Measurements from ENCODE around the gene MAP3K20.
"Not testable (repeated sequence)": the region's sequence is repeated elsewhere in the genome, so short reads cannot be mapped to it uniquely, and the experiment has no call there.

Gene MAP3K20

DNA sequence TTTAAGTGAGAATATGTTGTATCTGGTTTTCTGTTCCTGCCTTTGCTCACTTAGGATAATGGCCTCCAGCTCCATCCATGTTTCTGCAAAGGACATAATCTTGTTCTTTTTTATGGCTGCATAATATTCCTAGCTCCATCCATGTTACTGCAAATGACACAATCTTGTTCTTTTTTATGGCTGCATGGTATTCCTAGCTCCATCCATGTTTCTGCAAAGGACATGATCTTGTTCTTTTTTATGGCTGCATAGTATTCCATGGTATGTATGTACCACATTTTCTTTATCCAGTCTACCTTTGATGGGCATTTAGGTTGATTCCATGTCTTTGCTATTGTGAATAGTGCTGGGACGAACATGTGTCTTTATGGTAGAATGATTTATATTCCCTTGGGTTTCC lies 87.7 kb downstream of the MAP3K20 start:
- ATAC-seq; DNase-seq; H3K27me3 Mint-ChIP-seq; H3K4me3 Mint-ChIP-seq; H3K4me1 Mint-ChIP-seq; H3K36me3 Mint-ChIP-seq (ENCODE audit: low read depth); H3K27ac Mint-ChIP-seq; H3K9me3 Mint-ChIP-seq: not testable (repeated sequence)

GRCh38 chr2:173164396-173164795 lies 88.8 kb downstream of the MAP3K20 start:
- ATAC-seq (no peak), DNase-seq (no peak)
- Mint-ChIP-seq H3K4me1 (no peaks in the 10 kb centered on the region), H3K9me3 (peaks cover 8% of the 10 kb centered on the region), H3K27me3 (peaks cover 5% of the 10 kb centered on the region), H3K4me3 (no peak overlapping the region), H3K36me3 (ENCODE audit: low read depth) (peaks cover 3% of the 10 kb centered on the region), H3K27ac (no peak overlapping the region)

GRCh38 chr2:173165443-173166238 lies 90.0 kb downstream of the MAP3K20 start:
- Mint-ChIP-seq H3K4me3 (no peak overlapping the region), H3K27ac (no peak overlapping the region), H3K36me3 (ENCODE audit: low read depth) (peaks cover 3% of the 10 kb centered on the region), H3K9me3 (peaks cover 8% of the 10 kb centered on the region), H3K4me1 (no peaks in the 10 kb centered on the region), H3K27me3 (peaks cover 3% of the 10 kb centered on the region)
- ATAC-seq (no peak), DNase-seq (no peak)

- Mint-ChIP-seq H3K4me1 (no peaks in the 10 kb centered on the region), H3K27ac (no peak overlapping the region), H3K9me3 (no peaks in the 10 kb centered on the region), H3K4me3 (no peak overlapping the region), H3K27me3 (peaks cover 2% of the 10 kb centered on the region), H3K36me3 (ENCODE audit: low read depth) (no peaks in the 10 kb centered on the region)
- DNase-seq (no peak), ATAC-seq (no peak)
Observed at GRCh38 chr2:173171321-173171720, 95.7 kb downstream of the MAP3K20 start.

- H3K27ac Mint-ChIP-seq, result no peak overlapping the region
- H3K4me1 Mint-ChIP-seq, result no peaks in the 10 kb centered on the region
- ATAC-seq (no peak), DNase-seq (no peak)
- no peaks in the 10 kb centered on the region for H3K9me3 Mint-ChIP-seq
- H3K4me3 Mint-ChIP-seq, result no peak overlapping the region
- peaks cover 4% of the 10 kb centered on the region for H3K27me3 Mint-ChIP-seq
- no peaks in the 10 kb centered on the region for H3K36me3 Mint-ChIP-seq (ENCODE audit: low read depth)
Observed at GRCh38 chr2:173171924-173172643, 96.4 kb downstream of the MAP3K20 start.

GRCh38 chr2:173174339-173174738 lies 98.7 kb downstream of the MAP3K20 start:
- not testable (repeated sequence) for H3K36me3 Mint-ChIP-seq (ENCODE audit: low read depth); DNase-seq; H3K27ac Mint-ChIP-seq; H3K4me1 Mint-ChIP-seq; H3K9me3 Mint-ChIP-seq; H3K4me3 Mint-ChIP-seq; H3K27me3 Mint-ChIP-seq; ATAC-seq

GRCh38 chr2:173175222-173175621 lies 99.6 kb downstream of the MAP3K20 start:
- no peak for DNase-seq

DNA sequence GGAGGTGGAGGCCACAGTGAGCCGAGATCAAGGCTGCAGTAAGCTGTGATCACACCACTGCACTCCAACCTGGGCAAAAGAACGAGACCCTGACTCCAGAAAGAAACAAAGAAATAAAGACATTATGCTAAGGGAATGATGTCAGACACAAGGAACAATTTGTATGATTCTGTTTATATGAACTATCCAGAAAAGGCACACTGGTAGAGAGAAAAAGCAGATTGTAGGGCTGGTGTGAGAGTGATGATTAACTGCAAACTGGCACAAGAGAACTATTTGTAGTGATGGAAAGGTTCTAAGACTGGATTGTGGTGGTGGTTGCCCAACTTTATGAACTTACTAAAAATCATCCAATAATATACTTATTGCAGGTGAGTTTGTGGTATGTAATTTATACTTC lies 106.3 kb downstream of the MAP3K20 start:
- DNase-seq (no peak), ATAC-seq (no peak)
- Mint-ChIP-seq H3K9me3 (peaks cover 5% of the 10 kb centered on the region), H3K36me3 (ENCODE audit: low read depth) (no peaks in the 10 kb centered on the region), H3K27ac (no peak overlapping the region), H3K4me1 (peaks cover 2% of the 10 kb centered on the region), H3K27me3 (peaks cover 4% of the 10 kb centered on the region), H3K4me3 (no peak overlapping the region)

More at GRCh38 chr2:173175222-173175621, 99.6 kb downstream of the MAP3K20 start:
- Mint-ChIP-seq H3K4me1 (no peaks in the 10 kb centered on the region), H3K27me3 (peaks cover 7% of the 10 kb centered on the region), H3K9me3 (no peaks in the 10 kb centered on the region), H3K27ac (no peak overlapping the region), H3K36me3 (ENCODE audit: low read depth) (no peaks in the 10 kb centered on the region), H3K4me3 (no peak overlapping the region)
- no peak for ATAC-seq

DNA sequence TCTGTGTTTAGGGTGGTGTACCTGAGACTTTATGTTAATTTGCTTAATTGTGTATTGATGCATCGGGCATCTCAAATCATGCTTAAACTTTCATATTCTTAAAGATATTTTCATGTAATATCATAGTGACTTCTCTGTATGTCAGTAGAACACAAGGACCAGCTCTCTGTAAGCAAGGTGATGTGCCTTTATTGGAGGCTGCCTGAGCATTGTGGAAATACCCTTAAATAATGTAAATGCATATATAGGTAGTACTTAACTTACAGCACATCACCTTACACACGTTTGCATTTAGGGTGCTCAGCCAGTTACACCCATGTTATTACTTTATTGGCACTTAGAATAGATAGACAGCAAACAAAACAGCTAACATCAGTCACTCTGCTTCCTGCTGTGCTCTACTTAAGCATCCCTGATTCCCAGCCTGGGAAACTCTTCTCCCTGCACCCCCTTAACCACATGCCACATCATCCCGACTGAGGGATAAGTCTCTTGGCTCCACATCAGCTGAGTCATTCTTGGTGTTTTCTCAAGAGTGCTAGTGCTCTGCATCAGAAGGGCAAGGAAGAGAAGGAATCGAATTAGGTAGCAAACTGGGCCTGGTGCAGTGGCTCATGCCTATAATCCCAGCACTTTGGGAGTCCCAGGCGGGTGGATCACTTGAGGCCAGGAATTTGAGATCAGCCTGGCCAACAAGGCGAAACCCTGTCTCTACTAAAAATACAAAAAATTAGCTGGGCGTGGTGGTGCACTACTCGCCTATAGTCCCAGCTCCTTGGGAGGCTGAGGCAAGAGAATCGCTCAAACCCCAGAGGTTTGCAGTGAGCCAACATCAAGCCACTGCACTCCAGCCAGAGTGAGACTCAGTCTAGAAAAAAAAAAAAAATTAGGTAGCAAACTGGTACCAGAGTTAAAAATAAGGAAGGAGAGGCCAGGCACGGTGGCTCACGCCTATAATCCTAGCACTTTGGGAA lies 108.7 kb downstream of the MAP3K20 start:
- no peak for DNase-seq
- ATAC-seq, result no peak
- no peaks in the 10 kb centered on the region for H3K36me3 Mint-ChIP-seq (ENCODE audit: low read depth)
- no peak overlapping the region for H3K4me3 Mint-ChIP-seq
- H3K9me3 Mint-ChIP-seq, result peaks cover 5% of the 10 kb centered on the region
- H3K4me1 Mint-ChIP-seq, result peaks cover 4% of the 10 kb centered on the region
- peaks cover 5% of the 10 kb centered on the region for H3K27me3 Mint-ChIP-seq
- no peak overlapping the region for H3K27ac Mint-ChIP-seq

- Mint-ChIP-seq H3K4me1 (peaks cover 4% of the 10 kb centered on the region), H3K4me3 (no peak overlapping the region), H3K27me3 (peaks cover 5% of the 10 kb centered on the region), H3K9me3 (peaks cover 5% of the 10 kb centered on the region), H3K27ac (no peak overlapping the region), H3K36me3 (ENCODE audit: low read depth) (no peaks in the 10 kb centered on the region)
- ATAC-seq, result no peak
- no peak for DNase-seq
Observed at GRCh38 chr2:173185437-173185836, 109.8 kb downstream of the MAP3K20 start.

DNA sequence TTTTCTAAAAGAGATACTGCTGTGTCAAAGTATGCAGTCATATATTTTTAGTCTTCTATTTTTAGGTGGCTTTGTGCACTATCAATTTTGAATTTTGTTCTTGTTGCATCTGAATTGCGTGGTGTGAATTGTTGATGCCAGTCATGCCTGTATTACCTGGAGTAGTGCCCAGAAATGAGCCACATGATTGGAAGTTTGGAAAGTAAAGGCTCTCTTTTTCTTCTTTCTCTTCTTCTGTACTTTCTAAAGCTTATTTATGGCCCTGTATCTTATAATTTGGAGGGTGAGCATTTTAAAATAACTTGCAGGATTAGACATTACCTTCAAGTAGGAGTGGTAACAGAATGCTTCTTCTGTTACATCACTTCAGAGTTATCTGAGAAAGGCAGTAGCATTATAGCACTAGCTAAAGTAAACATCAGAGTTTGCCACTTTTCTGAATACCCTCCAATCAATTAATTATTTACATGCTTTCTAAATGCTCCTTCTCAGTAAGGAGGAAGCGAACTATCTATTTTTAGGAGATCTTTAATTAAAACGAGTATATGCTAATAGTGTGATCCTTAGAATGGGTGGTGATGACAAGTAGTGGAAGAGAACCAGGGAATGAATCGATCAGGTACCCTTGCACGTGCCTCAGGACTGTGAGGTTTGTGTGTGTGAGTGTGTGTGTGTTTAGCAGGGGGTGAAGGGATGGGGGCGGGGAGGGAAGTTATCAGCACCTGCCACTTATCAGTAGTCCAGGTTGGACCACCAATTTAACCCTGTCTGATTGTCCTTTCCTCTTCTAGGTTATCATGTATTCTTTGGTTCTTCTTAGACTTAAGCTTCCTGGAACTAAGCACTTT lies 112.5 kb downstream of the MAP3K20 start:
- H3K4me1 Mint-ChIP-seq, result peaks cover 4% of the 10 kb centered on the region
- peaks cover 7% of the 10 kb centered on the region for H3K27me3 Mint-ChIP-seq
- no peaks in the 10 kb centered on the region for H3K9me3 Mint-ChIP-seq
- ATAC-seq (no peak), DNase-seq (no peak)
- H3K4me3 Mint-ChIP-seq, result no peak overlapping the region
- no peaks in the 10 kb centered on the region for H3K36me3 Mint-ChIP-seq (ENCODE audit: low read depth)
- H3K27ac Mint-ChIP-seq, result no peak overlapping the region

- H3K27me3 Mint-ChIP-seq, result peaks cover 9% of the 10 kb centered on the region
- H3K27ac Mint-ChIP-seq, result no peak overlapping the region
- no peaks in the 10 kb centered on the region for H3K9me3 Mint-ChIP-seq
- H3K4me3 Mint-ChIP-seq, result no peak overlapping the region
- no peaks in the 10 kb centered on the region for H3K36me3 Mint-ChIP-seq (ENCODE audit: low read depth)
- ATAC-seq (no peak), DNase-seq (no peak)
- peaks cover 4% of the 10 kb centered on the region for H3K4me1 Mint-ChIP-seq
Observed at GRCh38 chr2:173191601-173192000, 116.0 kb downstream of the MAP3K20 start.

- Mint-ChIP-seq H3K4me1 (peaks cover 1% of the 10 kb centered on the region), H3K27me3 (peaks cover 11% of the 10 kb centered on the region), H3K27ac (no peak overlapping the region), H3K4me3 (no peak overlapping the region), H3K9me3 (no peaks in the 10 kb centered on the region), H3K36me3 (ENCODE audit: low read depth) (no peaks in the 10 kb centered on the region)
- ATAC-seq (no peak), DNase-seq (no peak)
Observed at GRCh38 chr2:173192071-173192470, 116.4 kb downstream of the MAP3K20 start.

GRCh38 chr2:173193925-173194324 lies 118.3 kb downstream of the MAP3K20 start:
- Mint-ChIP-seq H3K4me3 (no peak overlapping the region), H3K9me3 (no peaks in the 10 kb centered on the region), H3K27me3 (peaks cover 6% of the 10 kb centered on the region), H3K36me3 (ENCODE audit: low read depth) (no peaks in the 10 kb centered on the region), H3K27ac (no peak overlapping the region), H3K4me1 (no peaks in the 10 kb centered on the region)
- ATAC-seq (no peak), DNase-seq (no peak)
